SIG-M5 treated with dmso at 0.1 percent for 504 hours (cell line): ENCODE data around the gene BAZ1A.

Source experiments
- DNase-seq: peaks from one replicate; lab custom pipeline; 2025; ENCODE audit not compliant: unreplicated experiment; lab: John Stamatoyannopoulos, UW

Gene BAZ1A, protein sequence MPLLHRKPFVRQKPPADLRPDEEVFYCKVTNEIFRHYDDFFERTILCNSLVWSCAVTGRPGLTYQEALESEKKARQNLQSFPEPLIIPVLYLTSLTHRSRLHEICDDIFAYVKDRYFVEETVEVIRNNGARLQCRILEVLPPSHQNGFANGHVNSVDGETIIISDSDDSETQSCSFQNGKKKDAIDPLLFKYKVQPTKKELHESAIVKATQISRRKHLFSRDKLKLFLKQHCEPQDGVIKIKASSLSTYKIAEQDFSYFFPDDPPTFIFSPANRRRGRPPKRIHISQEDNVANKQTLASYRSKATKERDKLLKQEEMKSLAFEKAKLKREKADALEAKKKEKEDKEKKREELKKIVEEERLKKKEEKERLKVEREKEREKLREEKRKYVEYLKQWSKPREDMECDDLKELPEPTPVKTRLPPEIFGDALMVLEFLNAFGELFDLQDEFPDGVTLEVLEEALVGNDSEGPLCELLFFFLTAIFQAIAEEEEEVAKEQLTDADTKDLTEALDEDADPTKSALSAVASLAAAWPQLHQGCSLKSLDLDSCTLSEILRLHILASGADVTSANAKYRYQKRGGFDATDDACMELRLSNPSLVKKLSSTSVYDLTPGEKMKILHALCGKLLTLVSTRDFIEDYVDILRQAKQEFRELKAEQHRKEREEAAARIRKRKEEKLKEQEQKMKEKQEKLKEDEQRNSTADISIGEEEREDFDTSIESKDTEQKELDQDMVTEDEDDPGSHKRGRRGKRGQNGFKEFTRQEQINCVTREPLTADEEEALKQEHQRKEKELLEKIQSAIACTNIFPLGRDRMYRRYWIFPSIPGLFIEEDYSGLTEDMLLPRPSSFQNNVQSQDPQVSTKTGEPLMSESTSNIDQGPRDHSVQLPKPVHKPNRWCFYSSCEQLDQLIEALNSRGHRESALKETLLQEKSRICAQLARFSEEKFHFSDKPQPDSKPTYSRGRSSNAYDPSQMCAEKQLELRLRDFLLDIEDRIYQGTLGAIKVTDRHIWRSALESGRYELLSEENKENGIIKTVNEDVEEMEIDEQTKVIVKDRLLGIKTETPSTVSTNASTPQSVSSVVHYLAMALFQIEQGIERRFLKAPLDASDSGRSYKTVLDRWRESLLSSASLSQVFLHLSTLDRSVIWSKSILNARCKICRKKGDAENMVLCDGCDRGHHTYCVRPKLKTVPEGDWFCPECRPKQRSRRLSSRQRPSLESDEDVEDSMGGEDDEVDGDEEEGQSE (N-terminal part only)

DNA sequence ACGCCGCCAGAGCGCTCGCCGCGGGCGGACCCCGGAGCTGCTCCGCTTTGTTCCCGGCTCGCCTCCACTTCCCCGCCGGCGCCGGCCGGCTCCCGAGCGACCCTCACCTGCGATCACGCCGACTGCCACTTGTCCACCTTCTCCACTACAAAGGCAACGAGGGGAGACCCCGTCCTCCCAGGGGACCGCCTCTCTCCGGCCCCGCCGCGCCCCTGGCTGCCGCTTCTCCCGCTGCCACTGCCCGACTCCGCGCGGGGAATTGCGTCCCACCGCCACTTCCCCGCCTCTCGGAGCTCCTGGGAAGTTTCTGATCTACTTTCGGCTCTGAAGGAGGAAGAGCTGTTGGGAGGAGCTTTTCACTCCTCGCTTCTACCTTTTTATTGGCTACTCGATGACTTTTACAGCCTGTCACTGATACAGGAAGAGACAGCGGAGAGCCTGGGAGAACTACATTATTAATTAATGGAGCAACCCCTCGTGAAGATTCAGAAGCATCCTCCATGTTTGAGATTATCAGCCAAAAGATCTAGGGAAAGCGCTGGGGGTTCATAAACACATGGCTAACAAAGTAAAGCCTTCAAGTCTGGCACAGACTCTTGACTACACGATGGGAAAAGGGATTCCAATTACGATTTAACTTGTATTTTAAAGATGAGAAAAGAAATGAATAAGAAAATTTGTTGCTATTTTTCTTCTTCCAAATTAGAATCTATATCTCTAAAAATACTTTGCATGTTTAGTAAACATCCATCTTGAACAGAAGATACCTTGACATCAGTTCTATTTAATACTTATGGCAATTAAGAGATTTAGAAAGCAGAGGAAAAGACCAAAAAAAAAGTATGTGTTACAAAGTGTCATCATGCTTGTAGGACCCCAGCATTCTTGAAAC lies at the start of gene BAZ1A:
BAZ1A (minus strand) TSS at position 330 of the 892 bp plus-strand sequence. CDS start 756 bp downstream, outside the sequence.
- DNase-seq, result peak; percentile 95

DNA sequence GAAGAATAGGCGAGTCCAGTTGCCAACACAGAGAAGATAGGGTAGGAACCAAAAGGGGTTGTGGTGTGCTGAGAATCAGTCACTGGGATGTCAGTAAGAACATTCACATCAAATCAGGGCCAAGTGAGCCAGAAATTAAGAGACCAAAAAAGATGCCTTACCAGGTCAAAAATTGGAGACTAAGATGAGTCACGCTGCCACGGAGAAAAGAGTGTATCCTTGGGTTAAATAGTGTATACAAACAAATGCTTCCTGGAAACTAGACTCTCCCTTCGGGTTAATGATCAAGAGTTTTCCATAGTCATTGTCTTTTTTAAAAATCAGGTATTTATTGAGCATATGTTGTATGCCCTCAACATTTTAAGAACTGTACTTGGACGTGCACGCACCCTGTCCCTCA lies 45.2 kb upstream of the BAZ1A start:
- no peak for DNase-seq

DNA sequence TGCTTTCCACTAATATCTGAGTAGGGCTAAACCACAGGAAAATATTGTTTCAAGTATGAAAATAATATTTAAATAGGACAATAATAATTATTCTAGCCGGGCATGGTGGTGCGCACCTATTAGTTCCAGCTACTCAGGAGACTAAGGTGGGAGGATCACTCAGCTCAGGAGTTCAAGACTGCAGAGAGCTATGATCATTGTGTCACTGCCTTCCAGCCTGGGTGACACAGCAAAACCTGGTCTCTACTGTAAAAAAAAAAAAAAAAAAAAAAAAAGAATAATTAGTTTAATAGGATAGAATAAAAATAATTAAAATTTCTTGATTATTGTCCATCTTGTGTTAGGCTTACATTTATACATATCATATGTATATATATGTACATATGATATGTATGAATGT lies 38.5 kb upstream of the BAZ1A start:
- no peak for DNase-seq

DNA sequence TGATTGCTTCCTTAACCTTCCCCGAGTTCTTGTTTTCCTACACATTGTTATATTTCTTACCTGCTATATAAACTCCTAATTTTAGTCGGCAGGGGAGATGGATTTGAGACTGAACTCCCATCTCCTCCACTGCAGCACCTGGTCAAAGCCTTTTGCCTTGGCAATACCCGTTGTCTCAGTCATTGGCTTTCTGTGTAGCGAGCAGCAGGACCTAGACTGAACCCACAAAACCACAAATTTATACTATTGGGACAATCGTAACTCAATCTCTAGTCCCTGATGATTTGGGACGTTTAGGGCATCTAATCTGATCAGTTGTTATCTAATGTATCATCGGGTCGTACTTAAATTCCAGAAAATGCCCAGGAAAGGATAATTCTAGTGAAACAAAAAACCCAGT lies 37.8 kb upstream of the BAZ1A start:
- no peak for DNase-seq

DNA sequence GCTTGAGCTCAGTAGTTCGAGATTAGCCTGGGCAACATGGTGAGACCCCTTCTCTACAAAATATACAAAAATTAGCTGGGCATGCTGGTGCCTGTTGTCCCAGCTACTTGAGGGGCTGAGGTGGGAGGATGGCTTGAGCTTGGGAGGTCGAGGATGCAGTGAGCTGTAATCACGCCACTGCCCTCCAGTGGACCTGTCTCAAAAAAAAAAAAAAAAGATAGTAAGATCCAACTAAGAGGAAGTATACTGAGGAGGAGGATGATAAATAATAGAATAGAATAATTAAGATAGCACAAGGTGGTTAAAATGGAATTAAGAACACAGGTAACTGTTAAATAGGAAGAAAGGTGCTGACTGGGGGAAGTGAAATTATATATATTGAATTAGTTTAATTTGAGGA lies 37.0 kb upstream of the BAZ1A start:
- DNase-seq, result no peak

DNA sequence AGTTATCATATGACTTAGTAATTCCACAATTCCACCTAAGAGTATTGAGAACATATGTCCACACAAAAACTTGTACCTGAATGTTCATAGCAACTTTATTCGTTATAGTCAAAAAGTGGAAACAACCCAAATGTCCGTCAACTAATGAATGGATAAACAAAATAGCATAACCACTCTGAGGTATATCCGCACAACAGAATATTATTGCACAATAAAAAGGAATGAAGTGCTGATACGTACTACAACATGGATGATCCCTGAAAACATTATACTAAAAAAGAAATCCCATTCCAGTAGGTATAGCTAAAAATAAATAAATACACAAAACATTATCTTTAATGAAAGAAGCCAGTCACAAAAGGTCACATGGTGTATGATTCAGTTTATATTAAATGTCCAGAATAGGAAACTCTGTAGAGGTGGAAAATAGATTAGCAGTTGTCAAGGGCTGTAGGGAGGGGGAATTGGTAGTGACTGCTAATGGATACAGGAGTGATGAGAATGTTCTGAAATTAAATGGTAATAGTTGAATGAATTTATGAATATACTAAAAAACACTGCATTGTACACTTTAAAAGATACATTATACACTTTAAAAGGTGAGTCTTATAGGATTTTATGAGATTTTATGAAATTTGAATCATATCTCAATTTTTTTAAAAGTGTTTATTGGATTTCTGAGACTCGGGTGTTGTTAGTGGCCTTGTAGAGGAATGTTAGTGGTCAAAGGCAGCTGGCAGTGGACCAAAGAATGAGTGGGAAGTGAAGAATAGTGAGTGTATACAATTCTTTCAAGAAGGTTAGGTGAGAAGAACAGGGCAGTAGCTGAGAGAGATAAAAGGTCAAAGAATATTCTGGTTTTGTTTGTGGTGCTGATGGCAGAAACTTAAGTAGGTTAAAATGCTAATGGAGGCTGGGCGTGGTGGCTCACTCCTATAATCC lies 36.3 kb upstream of the BAZ1A start:
- DNase-seq, result no peak

DNA sequence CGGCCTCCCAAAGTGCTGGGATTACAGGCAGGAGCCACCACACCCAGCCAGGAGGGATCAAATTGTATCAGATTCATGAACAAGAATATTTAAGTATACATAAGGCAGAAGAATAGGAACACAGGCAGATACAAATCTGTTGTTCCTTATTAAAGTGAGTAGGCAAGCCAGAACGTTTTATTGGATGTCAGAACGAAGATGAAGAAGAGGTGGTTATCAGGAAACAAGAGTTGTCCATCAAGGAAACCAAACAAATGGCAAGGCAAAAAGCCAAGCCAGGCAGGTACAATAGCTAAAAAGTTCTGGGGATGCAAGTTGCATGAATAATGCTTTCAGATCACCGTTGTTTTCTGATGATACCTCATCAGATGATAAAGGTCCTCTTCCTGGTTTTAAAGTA lies 31.1 kb upstream of the BAZ1A start:
- DNase-seq, result no peak

DNA sequence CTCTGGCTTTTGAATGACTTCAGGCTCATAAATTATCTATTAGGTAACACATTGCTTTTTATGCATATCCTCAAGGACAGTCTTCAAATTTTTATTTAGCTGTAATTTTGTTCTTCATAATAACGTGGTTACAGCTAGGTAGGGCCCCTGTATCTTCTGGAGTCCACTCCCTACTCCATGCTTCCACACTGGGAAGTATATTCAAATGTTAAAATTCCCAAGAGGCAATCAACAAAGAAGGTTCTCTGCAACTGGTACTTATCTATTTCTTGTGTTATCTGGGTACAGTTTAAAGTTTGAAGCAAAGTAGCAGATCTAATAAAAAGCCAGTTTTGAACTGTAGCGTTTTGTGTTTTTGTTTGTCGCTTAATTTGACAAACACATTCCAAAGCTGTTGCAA lies 20.1 kb upstream of the BAZ1A start:
- no peak for DNase-seq

DNA sequence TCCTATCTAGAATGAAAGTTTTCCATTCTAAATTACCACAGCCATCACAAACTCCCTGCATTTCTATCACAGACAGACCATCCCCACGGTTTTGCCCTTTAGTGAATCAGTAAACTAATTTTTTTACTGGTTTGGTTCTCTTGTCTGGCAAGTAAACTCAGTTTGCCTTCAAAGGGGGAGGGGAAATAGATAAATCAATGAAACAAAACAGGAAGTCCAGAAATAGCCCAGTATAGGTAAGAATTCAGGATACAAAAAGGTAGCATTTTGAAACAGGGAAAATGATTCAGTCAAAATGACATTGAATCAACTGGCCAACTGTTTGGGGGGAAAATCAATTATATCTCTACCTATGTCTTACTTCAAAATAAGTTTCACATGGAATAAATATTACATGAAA lies 15.8 kb upstream of the BAZ1A start:
- no peak for DNase-seq

DNA sequence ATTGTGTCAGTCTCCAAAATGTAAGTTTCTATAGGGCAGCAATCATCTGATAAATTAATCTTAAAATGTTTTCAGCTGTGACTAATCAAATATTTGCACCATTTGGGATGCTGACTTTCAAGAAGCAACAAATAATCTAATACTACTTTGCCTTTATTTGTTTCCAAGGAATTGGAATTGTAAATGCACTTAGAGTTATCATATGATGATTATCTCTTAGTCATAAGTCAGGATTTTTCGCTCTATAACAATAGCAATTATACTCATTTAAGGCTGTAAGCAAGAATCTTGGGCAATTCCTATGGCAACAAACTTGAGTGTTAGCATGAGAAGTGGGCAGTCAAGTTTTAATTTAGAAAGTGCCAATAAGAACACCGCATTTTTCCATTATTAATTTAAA lies 13.0 kb upstream of the BAZ1A start:
- no peak for DNase-seq

DNA sequence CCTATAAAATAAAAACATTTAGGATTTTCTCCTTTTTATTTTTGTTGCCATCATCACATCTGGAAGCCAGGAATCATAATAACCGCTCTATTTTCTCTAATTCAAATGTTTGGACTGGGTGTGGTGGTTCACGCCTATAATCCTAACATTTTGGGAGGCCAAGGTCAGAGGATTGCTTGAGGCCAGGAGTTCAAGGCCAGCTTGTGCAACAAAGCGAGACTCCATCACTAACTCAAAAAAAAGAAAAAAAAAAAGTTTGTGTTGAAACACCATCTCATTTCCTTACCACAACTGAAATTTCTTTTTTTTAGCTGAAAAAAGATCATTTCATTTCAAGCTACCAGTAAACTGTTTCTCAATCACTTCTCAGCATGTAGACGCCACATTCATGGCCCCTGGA lies 8.8 kb upstream of the BAZ1A start:
- DNase-seq, result peak; percentile 92

DNA sequence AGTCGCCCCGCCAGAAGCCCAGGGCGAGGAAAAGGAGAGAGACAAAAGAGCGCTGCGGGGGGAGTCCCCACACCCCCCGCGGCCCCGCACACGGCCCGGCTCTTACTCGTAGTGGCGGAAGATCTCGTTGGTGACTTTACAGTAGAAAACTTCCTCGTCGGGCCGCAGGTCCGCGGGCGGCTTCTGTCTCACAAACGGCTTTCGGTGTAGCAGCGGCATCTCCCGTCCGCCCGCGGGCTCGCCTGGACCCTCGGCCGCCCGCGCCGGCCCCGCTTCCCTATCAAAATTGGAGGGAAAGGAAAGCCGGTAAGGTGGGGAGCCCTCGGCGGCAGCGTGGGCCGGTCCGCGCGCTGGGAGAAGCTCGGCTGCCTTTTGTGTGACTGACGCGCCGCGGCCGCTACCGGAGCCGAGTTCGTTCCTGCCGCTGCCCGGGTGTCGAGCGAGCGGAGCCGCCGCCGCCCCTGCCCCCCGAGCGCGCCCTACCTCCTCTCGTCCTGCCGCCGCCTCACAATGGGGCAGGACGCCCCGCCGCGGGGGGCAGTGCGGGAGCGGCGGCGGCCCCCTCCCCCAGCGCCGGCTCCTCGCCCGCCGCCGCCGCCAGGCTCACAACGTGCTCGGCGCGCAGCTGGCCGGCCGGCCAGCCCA lies 652 bp downstream of the BAZ1A start:
- peak; percentile 37 for DNase-seq

DNA sequence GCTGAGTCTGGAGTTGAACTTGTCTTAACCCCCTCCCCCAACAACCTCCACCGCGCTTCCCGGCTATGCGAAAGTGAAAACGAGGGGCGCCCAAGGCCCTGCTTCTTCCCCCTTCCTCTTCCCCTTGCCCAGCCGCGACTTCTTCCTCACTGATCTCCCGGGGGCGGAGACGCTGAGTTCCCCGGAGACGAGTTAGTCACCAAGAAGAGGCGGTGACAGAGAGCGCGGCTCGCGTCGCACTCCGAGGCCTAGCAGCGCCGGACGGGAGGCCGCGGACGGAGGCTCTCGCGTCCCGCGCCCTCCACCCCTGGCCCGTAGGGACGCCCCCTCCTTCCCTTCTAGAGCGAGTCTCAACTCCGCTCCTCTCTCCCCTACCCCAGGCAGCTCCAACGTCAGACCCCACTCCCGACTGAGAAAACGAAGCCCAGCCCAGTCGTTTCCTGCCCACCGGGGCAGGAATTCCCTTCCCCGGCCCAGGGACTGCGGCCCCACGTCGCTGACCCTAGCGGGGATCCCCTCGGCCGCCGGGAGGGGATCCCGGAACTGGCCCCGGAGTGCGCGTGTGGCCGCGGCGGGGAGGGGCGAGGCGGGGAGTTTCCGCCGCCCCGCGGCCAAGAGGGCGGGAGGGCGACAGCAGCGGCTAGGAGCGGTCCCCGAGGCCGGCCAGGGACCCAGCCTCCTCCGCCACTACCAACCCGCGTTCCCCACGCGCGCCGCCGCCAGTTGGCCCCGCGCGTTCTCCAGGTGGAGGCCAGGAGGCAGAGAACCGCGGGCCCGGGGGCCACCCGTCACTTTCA lies 1.4 kb downstream of the BAZ1A start:
- DNase-seq, result peak; percentile 97

DNA sequence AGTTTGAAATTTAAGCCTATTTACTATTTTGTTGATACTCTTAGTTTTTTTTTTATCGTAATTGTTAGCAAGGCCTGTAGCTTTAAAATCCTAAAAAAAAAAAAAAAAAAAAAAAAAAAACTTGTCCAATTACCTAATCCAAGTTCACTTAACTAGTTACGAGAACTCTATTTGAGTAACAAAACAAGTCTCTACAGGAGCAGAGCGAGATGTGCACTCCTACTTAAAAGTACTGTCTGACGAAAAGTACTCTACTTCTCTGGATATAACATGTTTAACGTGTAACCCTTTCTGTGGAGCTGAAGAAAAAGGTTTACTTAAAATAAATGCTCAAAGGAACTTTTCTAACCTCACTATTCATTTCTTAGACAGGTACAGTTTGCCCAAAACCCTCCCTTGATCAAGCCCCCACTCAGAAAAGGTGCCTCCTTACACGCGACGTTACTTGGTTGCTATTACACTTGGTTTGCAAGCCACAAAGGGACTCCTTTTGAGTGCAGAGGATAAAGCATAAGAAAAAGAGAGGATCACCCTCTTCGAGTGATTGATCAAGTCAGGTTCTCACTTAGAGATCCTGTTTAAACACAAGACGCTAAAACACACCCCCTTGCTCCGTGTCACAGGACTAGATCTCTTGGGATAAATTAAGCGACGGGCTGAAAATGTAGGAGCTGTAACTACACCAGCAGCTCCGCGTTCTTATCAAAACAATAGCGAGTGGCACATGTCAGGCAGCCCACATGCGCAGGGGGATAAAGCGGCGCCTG lies 2.2 kb downstream of the BAZ1A start:
- peak; percentile 53 for DNase-seq

DNA sequence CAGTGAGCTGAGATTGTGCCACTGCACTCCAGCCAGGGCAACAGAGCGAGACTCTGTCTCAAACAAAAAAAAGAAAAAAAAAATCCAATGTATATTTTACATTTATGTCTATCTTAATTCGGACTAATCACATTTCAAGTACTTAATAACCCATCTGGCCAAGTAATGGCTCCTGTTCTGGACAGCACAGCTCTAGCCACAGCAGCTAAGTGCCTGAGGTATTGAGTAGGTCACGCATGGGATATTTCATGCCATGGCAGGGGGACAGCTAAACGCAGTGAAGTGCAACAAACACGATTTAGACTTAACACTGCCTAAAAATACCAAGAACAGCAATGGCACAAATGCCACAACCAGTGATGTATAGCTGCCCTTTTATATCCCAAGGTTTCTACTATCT lies 8.0 kb downstream of the BAZ1A start:
- DNase-seq, result no peak

DNA sequence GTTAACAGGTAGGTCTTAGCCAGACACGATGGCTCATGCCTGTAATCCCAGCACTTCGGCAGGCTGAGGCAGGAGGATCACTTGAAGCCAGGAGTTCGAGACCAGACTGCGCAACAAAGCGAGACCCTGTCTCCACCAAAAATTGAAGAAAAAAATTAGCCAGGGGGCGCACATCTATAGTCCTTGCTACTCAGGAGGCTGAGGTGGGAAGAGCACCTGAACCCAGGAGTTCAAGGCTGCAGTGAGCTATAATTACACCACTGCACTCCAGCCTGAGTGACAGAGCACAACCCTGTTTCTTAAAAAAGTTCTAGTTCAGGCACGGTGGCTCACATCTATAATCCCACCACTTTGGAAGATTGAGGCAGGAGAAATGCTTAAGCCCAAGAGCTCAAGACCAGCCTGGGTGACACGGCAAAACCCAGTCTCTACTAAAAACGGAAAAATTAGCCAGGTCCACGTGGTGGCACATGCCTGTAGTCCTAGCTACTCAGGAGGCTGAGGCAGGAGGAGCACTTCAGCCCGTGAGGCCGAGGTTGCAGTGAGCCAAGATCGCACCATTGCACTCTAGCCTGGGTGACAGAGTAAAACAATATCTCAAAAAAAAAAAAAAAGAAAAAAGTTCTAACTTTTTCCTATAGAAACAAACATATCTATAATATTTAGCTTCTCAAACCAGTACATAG lies 9.1 kb downstream of the BAZ1A start:
- DNase-seq, result no peak

DNA sequence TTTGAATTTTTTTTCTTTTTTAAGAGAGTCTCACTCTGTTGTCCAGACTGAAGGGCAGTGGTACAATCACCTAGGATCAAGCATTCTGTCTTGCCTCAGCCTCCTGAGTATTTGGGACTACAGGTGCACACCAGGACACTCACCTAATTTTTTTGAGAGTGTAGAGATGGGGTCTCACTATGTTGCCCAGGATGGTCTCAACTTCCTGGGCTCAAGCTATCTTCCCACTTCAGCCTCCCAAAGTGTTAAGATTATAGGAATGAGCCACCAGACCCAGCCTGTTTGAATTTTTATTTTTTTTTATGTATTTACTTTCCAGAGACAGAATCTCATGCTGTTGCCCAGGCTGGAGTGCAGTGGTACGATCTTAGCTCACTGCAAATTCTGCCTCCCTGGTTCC lies 11.3 kb downstream of the BAZ1A start:
- no peak for DNase-seq
